ENCODE results near the gene PDE9A. TPM values are rescaled to one million over a fixed set of nuclear protein-coding genes. Genes with fewer than 3 reads are reported as not detected.

Gene PDE9A
- total and polyA plus RNA-seq, 8 donors, result 1.2 to 14.4 (median 5.0) TPM

DNA sequence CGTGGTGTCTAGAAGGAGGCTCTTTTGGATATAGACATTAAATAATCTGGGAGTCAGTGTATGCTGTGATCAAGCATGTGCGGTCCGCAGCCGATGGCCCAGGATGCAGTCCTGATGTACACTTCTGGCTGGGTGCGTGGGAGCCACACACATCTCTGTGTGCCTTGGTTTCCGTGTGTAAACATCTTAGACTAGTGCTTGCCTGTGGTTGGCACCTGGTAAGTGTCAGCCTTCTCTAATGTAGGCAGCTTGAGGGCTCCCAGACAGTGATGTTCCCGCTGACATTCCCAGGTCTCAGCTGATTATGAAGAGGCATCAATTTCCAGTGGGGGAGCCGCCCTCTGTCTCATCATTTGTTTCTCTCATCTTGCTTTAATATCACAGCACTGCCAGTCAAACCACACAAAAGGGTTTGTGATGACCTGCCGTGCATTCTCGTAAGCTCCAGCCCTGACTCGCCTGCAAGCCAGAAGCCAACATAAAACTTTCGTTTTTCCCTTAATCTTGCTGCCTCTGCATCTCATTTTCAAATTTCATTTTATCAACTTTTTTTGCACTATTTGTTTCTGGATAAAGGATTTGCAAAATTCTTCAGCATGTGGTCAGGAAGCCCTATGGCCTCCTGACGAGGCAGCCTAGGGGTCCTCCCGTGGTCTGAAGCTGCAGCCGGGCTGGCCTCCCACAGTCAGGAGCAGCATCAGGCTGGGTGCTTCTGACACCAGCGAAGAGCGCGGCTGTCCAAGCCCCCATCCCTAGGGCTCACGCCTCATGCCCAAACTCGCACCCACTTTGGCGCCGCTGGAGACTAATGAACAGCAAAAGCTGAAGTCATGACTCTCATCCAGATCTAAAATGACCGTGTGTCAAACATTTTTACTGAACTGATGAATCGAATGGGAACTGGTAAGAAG lies 28.1 kb downstream of the PDE9A start:
- Histone ChIP-seq H3K36me3 (no peaks in the 10 kb centered on the region), H3K4me1 (no peaks in the 10 kb centered on the region), H3K4me3 (no peak overlapping the region), H3K9me3 (no peaks in the 10 kb centered on the region), H3K27ac (no peak overlapping the region), H3K27me3 (no peaks in the 10 kb centered on the region)
- no peak for ATAC-seq
- TF ChIP-seq, protein P1, sequence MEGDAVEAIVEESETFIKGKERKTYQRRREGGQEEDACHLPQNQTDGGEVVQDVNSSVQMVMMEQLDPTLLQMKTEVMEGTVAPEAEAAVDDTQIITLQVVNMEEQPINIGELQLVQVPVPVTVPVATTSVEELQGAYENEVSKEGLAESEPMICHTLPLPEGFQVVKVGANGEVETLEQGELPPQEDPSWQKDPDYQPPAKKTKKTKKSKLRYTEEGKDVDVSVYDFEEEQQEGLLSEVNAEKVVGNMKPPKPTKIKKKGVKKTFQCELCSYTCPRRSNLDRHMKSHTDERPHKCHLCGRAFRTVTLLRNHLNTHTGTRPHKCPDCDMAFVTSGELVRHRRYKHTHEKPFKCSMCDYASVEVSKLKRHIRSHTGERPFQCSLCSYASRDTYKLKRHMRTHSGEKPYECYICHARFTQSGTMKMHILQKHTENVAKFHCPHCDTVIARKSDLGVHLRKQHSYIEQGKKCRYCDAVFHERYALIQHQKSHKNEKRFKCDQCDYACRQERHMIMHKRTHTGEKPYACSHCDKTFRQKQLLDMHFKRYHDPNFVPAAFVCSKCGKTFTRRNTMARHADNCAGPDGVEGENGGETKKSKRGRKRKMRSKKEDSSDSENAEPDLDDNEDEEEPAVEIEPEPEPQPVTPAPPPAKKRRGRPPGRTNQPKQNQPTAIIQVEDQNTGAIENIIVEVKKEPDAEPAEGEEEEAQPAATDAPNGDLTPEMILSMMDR (IDR thresholded peaks at IDR 0.05), result no peak
- 76 to 87% methylated on average over 24 of the region's 24 CpGs for WGBS, 2 donors
- FAIRE-seq, result no peak
- intact Hi-C loops (cut with DNase I), result no loop called here
- no peak for DNase-seq

DNA sequence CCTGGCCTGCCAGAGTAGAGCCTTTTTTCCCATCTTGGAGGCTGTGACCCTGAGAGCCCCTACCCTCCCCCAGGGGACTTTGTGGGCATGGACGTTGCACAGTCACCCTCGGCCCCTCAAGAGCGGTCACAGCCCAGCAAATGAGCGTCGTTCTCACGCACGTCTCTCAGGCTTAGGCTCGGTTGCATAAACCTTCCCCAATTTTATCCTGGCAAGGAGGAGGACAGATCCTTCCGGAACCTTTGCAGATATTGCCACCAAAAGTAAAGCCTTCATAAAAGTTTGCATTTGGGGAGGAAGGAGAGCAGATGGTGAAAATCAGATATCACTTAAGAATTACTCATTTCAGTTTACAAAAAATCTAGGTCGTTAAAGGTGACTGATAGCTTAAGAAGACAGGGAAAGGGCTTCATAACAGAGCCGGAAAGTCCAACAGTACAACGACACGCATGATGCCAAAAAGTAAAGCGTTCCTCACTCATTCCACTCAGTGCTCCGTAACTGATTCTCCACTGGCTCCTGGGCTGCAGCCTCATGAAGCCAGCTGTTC lies 29.3 kb downstream of the PDE9A start:
- no peaks in the 10 kb centered on the region for H3K4me1 ChIP-seq
- no peaks in the 10 kb centered on the region for H3K36me3 ChIP-seq
- ATAC-seq (no peak), DNase-seq (no peak), FAIRE-seq (no peak)
- H3K27me3 ChIP-seq, result no peaks in the 10 kb centered on the region
- TF ChIP-seq, protein P1 (IDR thresholded peaks at IDR 0.05), result no peak
- WGBS, 2 donors, result 64 to 78% methylated on average over 15 of the region's 15 CpGs
- no peaks in the 10 kb centered on the region for H3K9me3 ChIP-seq
- intact Hi-C loops (cut with DNase I), result no loop called here
- no peak overlapping the region for H3K4me3 ChIP-seq
- no peak overlapping the region for H3K27ac ChIP-seq

DNA sequence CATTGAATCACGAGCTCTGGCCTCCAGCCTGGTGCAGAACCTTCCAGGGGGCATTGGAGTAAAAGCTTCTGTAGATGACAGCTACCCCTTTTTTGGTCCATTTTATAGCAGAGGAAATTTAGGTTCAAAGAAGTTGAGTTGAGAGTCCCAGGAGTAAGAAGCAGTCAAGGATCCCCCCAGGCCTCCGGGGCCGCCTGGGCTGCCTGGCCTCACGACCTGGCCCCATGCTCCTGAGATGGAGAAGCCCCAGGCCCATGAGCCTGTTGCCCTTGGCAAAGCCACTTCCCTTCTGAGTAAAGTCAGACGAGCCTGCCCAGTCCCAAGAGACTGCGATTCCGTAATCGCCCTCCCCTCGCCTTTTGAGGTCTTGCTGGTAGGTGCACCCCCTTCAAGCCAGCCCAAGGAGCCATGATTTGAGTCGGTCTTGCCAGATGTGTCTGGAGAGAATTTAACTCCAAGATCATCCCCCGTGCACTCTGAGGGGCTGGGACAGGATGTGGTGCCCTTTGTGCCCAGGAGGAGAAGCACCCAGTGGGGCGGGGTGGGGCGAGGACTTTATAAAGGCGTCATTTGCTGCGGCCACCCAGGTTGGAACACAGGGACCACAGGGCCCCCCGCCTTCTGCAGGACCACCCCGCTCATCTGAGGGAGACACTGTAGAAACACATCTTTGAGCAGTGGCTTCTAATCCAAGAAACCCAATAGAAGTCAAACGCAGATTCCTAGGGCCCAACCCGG lies 30.1 kb downstream of the PDE9A start:
- ATAC-seq (no peak), FAIRE-seq (no peak), DNase-seq (no peak)
- intact Hi-C loops (cut with DNase I), result no loop called here
- Histone ChIP-seq H3K27me3 (no peaks in the 10 kb centered on the region), H3K4me1 (no peaks in the 10 kb centered on the region), H3K4me3 (no peak overlapping the region), H3K36me3 (no peaks in the 10 kb centered on the region), H3K27ac (no peak overlapping the region), H3K9me3 (no peaks in the 10 kb centered on the region)
- TF ChIP-seq, protein P1 (IDR thresholded peaks at IDR 0.05), result no peak
- 71 to 81% methylated on average over 19 of the region's 19 CpGs for WGBS, 2 donors

DNA sequence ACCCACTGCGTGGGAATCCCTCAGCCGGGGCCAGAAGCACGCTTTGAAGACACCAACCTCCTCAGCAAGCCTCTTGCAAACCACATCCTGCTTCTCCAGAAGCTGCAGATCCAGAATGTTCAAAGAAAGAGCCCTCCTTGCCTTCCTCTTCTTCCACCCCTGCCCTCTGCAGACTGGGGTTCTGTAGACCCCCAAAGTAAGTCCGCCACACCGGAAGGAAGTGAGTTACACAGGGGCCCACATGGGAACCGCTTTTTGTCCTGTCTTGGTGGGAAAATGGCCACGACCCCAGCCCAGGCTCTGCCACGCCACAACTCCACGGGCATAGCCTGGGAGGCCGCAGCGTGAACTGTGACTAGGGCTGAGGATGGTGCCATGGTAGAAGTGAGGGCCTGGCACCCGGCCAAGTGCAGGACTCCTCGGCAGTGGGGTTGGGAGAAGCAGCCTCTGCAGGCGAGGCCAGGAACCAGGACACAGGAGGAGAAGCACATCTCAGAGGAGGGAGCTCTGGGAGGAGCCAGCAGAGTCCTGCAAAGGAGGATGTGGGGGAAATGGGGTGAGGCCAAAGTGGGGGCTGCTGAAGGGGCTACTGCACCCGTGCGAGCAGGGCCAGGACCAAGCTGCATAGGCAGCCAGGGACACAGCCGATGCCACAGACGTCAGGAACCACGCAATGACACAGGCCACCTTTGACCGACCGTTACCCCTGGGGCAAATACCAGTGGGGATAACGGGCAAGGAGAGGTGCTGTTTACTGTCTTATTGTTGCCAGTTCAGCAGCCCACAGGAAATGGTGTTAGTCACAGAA lies 30.9 kb downstream of the PDE9A start:
- H3K27me3 ChIP-seq, result no peaks in the 10 kb centered on the region
- ATAC-seq (no peak), FAIRE-seq (no peak), DNase-seq (no peak)
- WGBS, 2 donors, result 67 to 80% methylated on average over 22 of the region's 22 CpGs
- H3K27ac ChIP-seq, result no peak overlapping the region
- H3K4me1 ChIP-seq, result no peaks in the 10 kb centered on the region
- TF ChIP-seq, protein P1 (IDR thresholded peaks at IDR 0.05), result no peak
- H3K4me3 ChIP-seq, result no peak overlapping the region
- no peaks in the 10 kb centered on the region for H3K9me3 ChIP-seq
- intact Hi-C loops (cut with DNase I), result no loop called here
- no peaks in the 10 kb centered on the region for H3K36me3 ChIP-seq

Data from pancreas (tissue), 10 donors.